ENCODE results near the gene HPCAL1. TPM values are rescaled to one million over a fixed set of nuclear protein-coding genes. Genes with fewer than 3 reads are reported as not detected.

The HPCAL1 gene
- total and polyA plus RNA-seq, 2 of the 8 experiments (the other 6 are each of a cell fraction or from before 2014, with no cell fraction given) = 5.8 to 8.6 TPM

DNA sequence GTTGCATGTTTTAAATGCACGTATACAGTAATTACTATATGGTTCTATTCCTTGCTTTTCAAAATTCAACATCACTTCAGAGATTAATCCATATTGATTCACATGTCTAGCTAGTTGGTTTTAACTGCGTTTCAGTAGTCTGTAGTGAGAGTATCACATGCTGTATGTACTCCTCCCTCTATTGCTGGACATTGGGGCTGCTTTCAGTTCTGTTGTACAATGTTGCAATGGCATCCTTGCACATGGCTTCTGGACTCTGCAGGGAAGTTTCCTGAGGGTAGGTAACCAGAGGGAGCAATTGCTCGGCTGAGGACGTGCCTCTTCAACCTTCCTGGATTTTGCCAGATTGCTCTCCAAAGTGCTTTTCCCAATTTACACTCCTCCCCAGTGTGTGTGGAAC, 10.7 kb upstream of the HPCAL1 start (continued):
- TF ChIP-seq, protein P1, sequence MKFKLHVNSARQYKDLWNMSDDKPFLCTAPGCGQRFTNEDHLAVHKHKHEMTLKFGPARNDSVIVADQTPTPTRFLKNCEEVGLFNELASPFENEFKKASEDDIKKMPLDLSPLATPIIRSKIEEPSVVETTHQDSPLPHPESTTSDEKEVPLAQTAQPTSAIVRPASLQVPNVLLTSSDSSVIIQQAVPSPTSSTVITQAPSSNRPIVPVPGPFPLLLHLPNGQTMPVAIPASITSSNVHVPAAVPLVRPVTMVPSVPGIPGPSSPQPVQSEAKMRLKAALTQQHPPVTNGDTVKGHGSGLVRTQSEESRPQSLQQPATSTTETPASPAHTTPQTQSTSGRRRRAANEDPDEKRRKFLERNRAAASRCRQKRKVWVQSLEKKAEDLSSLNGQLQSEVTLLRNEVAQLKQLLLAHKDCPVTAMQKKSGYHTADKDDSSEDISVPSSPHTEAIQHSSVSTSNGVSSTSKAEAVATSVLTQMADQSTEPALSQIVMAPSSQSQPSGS (IDR thresholded peaks at IDR 0.05; ENCODE audit: low read length) = no peak
- TF ChIP-seq, protein P2, sequence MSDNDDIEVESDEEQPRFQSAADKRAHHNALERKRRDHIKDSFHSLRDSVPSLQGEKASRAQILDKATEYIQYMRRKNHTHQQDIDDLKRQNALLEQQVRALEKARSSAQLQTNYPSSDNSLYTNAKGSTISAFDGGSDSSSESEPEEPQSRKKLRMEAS (IDR thresholded peaks at IDR 0.05) = no peak
- TF ChIP-seq KDM4A (IDR thresholded peaks at IDR 0.05; ENCODE audit: low read depth, low read length, severe bottlenecking) (no peak), GABPA (IDR thresholded peaks at IDR 0.05; ENCODE audit: borderline replicate concordance, insufficient read depth, low read length) (no peak), SP1 (IDR thresholded peaks at IDR 0.05; ENCODE audit: low read depth, low read length) (no peak), KDM1A (IDR thresholded peaks at IDR 0.05; ENCODE audit: borderline replicate concordance, low read length) (no peak), BCL11A (IDR thresholded peaks at IDR 0.05; ENCODE audit: low read depth in 2 of 2, low read length in 2 of 2) (no peak), ZNF274 (IDR thresholded peaks at IDR 0.05; ENCODE audit: borderline replicate concordance, extremely low read depth, low read length) (no peak), TEAD4 (IDR thresholded peaks at IDR 0.05; ENCODE audit: low read depth, low read length) (no peak)
